Suppressor macrophage (primary cell): Measurements from ENCODE around the gene HOXA4.

Source experiments
- DNase-seq, 4 experiments: peaks; one replicate each; pipeline ENCODE4 v3.0.0-alpha.2; 2020 to 2022

Gene HOXA4

DNA sequence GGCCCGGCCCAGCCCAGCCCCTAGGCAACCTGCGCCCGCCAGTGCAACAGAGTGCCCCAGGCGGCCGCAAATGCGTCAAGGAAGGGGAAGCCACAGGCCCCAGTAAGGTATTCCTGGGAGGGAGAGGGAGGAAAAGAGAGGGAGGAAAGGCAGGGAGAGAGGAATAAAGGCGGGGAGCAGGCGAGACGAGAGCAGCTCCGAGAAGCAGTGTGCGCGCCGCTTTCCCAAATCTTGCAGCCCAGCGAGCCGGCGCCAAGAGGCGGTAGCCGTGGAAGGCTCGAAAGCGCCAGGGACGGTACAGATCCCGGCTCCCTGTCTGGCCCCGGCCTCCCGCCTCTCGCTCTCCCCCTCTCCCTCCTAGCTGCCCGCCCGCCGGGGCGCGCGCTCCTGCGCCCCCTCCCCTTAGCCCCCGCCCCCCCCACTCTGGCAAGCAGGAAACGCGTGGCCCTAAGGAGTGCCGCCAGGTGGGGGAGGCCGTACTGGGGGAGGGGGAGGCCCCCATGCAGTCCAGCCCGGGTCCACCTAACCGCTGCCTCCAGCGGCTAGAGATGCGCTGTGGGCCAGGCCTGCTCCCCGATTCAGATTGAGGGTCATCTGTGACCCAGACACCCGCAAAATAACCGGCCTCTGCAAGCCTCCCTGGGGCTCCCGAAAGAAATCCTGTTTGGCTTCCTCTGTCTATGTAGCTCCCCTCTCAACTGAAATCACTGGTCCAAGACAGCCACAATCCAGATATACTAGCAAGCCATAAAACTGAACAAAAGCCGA lies 39.3 kb upstream of the HOXA4 start:
- DNase-seq: peak in 2 of 4 experiments; percentile 33 to 45

- peak in 2 of 4 experiments; percentile 51 for DNase-seq
Measured at GRCh38 chr7:27168265-27168947, 37.8 kb upstream of the HOXA4 start.

DNA sequence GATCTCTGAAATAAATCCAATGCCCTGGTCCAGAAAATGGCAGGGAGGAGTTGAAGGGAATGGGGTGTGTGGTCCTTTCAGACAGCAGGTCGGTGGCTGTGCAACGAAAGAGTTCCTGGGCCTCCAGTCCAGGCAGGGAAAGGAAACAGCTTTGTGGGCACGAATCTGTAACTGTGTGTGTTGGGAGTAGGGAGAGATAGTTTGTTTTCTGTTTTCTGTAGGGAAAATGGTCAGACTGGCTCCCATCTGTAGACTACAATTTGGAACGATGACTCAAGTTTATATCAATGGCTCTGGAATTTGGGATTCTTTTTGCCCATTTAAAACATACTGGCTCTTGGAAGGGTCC lies 37.3 kb upstream of the HOXA4 start:
- no peak for DNase-seq

DNA sequence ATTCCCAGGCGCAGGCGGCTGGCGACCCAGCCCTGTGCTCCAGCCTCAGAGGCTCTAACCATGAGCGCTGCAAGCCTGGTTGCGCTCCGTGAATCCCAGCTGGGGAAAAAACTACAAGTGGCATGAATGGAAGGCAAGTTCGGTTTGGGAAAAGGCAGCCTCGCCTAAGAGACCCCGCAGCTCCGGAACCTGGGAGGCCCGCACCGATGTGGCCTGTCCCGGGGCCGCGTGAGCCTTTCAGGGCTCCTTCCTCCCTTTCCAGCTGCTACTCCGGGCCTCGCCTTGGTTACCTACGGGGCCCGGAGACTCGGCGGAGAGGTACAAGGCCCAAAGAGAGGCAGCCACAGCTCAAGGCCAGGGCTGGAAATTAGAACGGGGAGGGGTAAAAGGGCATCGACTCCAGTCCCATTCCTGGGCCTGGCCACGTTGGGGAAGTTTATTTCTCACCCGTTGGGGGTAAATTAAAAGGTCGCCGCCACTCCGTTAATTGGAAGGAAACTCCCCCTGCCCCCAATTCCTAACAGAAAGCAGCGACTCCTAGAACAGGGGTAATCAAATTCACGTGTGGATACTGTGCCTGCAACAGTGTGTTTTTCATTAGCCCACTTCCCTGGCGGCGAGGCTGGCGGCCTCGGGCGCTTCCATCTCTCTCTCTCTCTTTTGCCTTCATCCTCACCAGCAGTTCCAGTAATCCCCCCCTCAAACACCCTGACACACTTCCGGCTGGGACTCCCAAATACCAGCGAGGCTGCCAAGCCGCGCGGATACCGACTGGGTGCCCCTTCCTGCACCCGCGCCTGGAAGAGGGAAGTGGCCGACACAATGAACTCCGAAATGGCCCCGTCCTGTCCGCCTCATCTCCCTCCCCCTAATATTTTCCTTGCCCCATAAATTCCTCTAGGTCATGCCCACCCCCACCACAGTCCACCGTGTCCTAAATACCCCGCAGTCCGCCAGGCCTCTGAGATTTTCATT lies 36.3 kb upstream of the HOXA4 start:
- peak in 1 of 4 experiments; percentile 45 for DNase-seq

- peak in 1 of 4 experiments; percentile 32 for DNase-seq
Measured at GRCh38 chr7:27165996-27166530, 35.5 kb upstream of the HOXA4 start.

GRCh38 chr7:27165089-27165995 lies 34.8 kb upstream of the HOXA4 start, which contains the start of gene HOXA9:
Gene HOXA9, minus strand, starts transcription at chr7:27165537. Its CDS starts 80 bp downstream, at chr7:27165457.
- DNase-seq: peak; percentile 76 to 83 (median 80)

GRCh38 chr7:27164367-27165088 lies 34.0 kb upstream of the HOXA4 start:
- peak in 2 of 4 experiments; percentile 58 to 59 for DNase-seq

- no peak for DNase-seq
Measured at GRCh38 chr7:27164045-27164366, 33.4 kb upstream of the HOXA4 start.

- DNase-seq: no peak
Measured at GRCh38 chr7:27163288-27164044, 32.9 kb upstream of the HOXA4 start.

GRCh38 chr7:27162561-27163287 lies 32.2 kb upstream of the HOXA4 start:
- DNase-seq: no peak

- DNase-seq: no peak
Measured at GRCh38 chr7:27161721-27162560, 31.4 kb upstream of the HOXA4 start.

- DNase-seq: peak; percentile 72 to 80 (median 78)
Measured at GRCh38 chr7:27161214-27161720, 30.7 kb upstream of the HOXA4 start.

DNA sequence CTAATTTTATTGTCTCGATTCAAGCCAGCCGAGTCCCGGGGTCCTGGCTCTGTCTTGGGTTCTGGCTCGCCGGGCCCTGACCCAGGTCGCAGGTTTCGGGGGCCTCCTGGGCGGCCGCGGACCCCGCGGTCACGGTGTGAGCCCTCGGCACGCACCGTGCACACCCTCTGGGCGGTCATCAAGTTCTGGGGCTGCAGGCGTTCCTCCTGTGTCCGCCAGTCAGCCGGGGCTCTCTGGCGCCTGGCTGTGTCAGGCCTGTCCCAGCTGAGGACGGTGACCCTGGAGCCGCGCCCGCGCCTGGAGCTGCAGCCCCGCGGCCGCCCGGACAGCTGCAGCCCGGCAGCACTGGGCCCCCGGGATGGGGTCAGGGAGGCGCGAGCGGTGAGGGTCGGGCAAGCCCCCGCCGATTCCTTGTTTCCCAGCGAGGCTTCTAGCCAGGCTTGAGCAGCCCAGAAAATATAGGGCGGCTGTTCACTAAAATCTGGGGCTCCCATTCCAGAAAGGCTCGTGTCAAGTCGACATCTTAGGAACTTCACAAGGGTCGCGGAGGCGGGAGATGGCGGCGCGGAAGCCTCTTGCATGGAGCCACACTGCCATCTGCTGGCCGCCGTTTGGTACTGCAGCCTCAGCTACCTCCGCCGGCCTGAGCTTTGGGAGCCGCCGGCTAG lies 30.1 kb upstream of the HOXA4 start:
- DNase-seq: peak; percentile 87 to 94 (median 92)

- DNase-seq: peak in 2 of 4 experiments; percentile 42 to 49
Measured at GRCh38 chr7:27160145-27160545, 29.6 kb upstream of the HOXA4 start.

- peak in 1 of 4 experiments; percentile 15 for DNase-seq
Measured at GRCh38 chr7:27159266-27160144, 28.9 kb upstream of the HOXA4 start.
